Suprapubic skin (tissue), 4 donors: ENCODE measurements around the gene ANKS1A. TPM values are rescaled to one million over a fixed set of nuclear protein-coding genes. Genes with fewer than 3 reads are reported as not detected.
A peak's percentile ranks its signal among the peaks of the same experiment; 100 is the strongest.

Experiments used
- DNase-seq, 2 donors: peaks; one replicate each; pipeline ENCODE4 v3.0.0-alpha.2; 2019; ENCODE audit warnings: low spot score in 2 of 2
- H3K27ac ChIP-seq: fragments of 200-600 bp; sonication (generic); one replicate; pipeline ENCODE4 v1.5.1; 2019
- H3K27me3 ChIP-seq: fragments of 200-600 bp; sonication (generic); one replicate; pipeline ENCODE4 v1.5.1; 2019
- H3K36me3 ChIP-seq: fragments of 200-600 bp; sonication (generic); one replicate; pipeline ENCODE4 v1.5.1; 2019
- H3K4me1 ChIP-seq: fragments of 200-600 bp; sonication (generic); one replicate; pipeline ENCODE4 v1.5.1; 2019
- H3K4me3 ChIP-seq: fragments of 200-600 bp; sonication (generic); one replicate; pipeline ENCODE4 v1.5.1; 2019; ENCODE audit warnings: mild to moderate bottlenecking
- H3K9me3 ChIP-seq: fragments of 200-600 bp; sonication (generic); one replicate; pipeline ENCODE4 v1.5.1; 2019
- CTCF ChIP-seq, 2 donors: fragments of 200-600 bp in 1 of 2; fragments of 450-650 bp in 1 of 2; sonication (generic) in 1 of 2; IDR thresholded peaks; one replicate each; pipeline ENCODE4 v1.5.1; 2016 to 2019; ENCODE audit warnings: antibody characterized with exemption in 2 of 2, mild to moderate bottlenecking in 1 of 2, moderate library complexity in 1 of 2
- EP300 ChIP-seq: sonication (generic); formaldehyde crosslinking; IDR thresholded peaks from one replicate; pipeline ENCODE4 v1.6.1; 2017; ENCODE audit warnings: antibody characterized with exemption
- POLR2A ChIP-seq, 2 donors: fragments of 450-650 bp; IDR thresholded peaks; one replicate each; pipeline ENCODE4 v1.6.1; 2017; ENCODE audit warnings: antibody characterized with exemption in 2 of 2, mild to moderate bottlenecking in 2 of 2, moderate library complexity in 2 of 2
- POLR2AphosphoS5 ChIP-seq, 3 donors: sonication (generic); formaldehyde crosslinking; IDR thresholded peaks; one replicate each; pipeline ENCODE4 v1.6.1; 2017; ENCODE audit warnings: antibody characterized with exemption in 3 of 3
- WGBS: methylation state at CpG from one replicate; pipeline ENCODE4 v1.1.5; 2018; 5-methylcytosine and 5-hydroxymethylcytosine counted together
- total RNA-seq, 4 donors: library from RNA; depleted of rRNA; stranded (reverse); fragments of >200 nt; gene quantifications; one replicate each; pipeline ENCODE4 v1.1.0, GENCODE V29; 2016

ANKS1A gene
- total RNA-seq, 4 donors from 2014 or later = 24.7 to 34.6 (median 30.5) TPM

- no peaks in the 10 kb centered on the region for H3K9me3 ChIP-seq
- H3K27me3 ChIP-seq = no peaks in the 10 kb centered on the region
- peaks cover 75% of the 10 kb centered on the region for H3K36me3 ChIP-seq
- peak overlapping the region; percentile 62 for H3K27ac ChIP-seq
- no peak overlapping the region for H3K4me3 ChIP-seq
- TF ChIP-seq CTCF (IDR thresholded peaks at IDR 0.05) (peak in 1 of 2 donors; percentile 17), POLR2AphosphoS5 (IDR thresholded peaks at IDR 0.05) (no peak), POLR2A (IDR thresholded peaks at IDR 0.05) (no peak)
- peak in 1 of 2 donors; percentile 77 for DNase-seq
- 79% methylated on average over 21 of the region's 24 CpGs for WGBS
- H3K4me1 ChIP-seq = peaks cover 57% of the 10 kb centered on the region
These were observed 199.5 kb downstream of the ANKS1A start for GRCh38 chr6:35088281-35089215.

- WGBS = 88% methylated on average over 13 of the region's 19 CpGs
- Histone ChIP-seq H3K27me3 (no peaks in the 10 kb centered on the region), H3K9me3 (no peaks in the 10 kb centered on the region), H3K4me3 (no peak overlapping the region), H3K27ac (peak overlapping the region; percentile 62), H3K36me3 (peaks cover 67% of the 10 kb centered on the region), H3K4me1 (peaks cover 56% of the 10 kb centered on the region)
- DNase-seq = no peak
- TF ChIP-seq POLR2AphosphoS5 (IDR thresholded peaks at IDR 0.05) (no peak), POLR2A (IDR thresholded peaks at IDR 0.05) (no peak), EP300 (no peak), CTCF (IDR thresholded peaks at IDR 0.05) (no peak)
These were observed 200.3 kb downstream of the ANKS1A start for GRCh38 chr6:35089216-35089934.

GRCh38 chr6:35089935-35090505 is 201.0 kb downstream of the ANKS1A start:
- Histone ChIP-seq H3K9me3 (no peaks in the 10 kb centered on the region), H3K36me3 (peaks cover 61% of the 10 kb centered on the region), H3K4me1 (peaks cover 56% of the 10 kb centered on the region), H3K4me3 (no peak overlapping the region), H3K27me3 (no peaks in the 10 kb centered on the region), H3K27ac (peak overlapping the region; percentile 62)
- 85% methylated on average over 15 of the region's 15 CpGs for WGBS
- DNase-seq = peak in 1 of 2 donors; percentile 77
- TF ChIP-seq POLR2AphosphoS5 (IDR thresholded peaks at IDR 0.05) = no peak
- no peak for TF ChIP-seq POLR2A (IDR thresholded peaks at IDR 0.05)
- TF ChIP-seq EP300 = no peak
- TF ChIP-seq CTCF (IDR thresholded peaks at IDR 0.05) = no peak

GRCh38 chr6:35090734-35091133 is 201.7 kb downstream of the ANKS1A start:
- peaks cover 54% of the 10 kb centered on the region for H3K36me3 ChIP-seq

More at GRCh38 chr6:35090734-35091133, 201.7 kb downstream of the ANKS1A start:
- no peak for TF ChIP-seq POLR2AphosphoS5 (IDR thresholded peaks at IDR 0.05)
- no peak for TF ChIP-seq EP300
- TF ChIP-seq POLR2A (IDR thresholded peaks at IDR 0.05) = no peak
- TF ChIP-seq CTCF (IDR thresholded peaks at IDR 0.05) = no peak
- H3K27ac ChIP-seq = peak overlapping the region; percentile 40
- no peak overlapping the region for H3K4me3 ChIP-seq
- no peaks in the 10 kb centered on the region for H3K9me3 ChIP-seq
- DNase-seq = no peak
- 59% methylated on average over 10 of the region's 10 CpGs for WGBS
- peaks cover 54% of the 10 kb centered on the region for H3K4me1 ChIP-seq
- H3K27me3 ChIP-seq = no peaks in the 10 kb centered on the region
